NCI-H748 (cell line): ENCODE data around the gene PARVG.

Experiments used
- DNase-seq: peaks from one replicate; lab custom pipeline; 2025; ENCODE audit not compliant: unreplicated experiment; lab: John Stamatoyannopoulos, UW

PARVG gene

GRCh38 chr22:44154436-44154942, 26.2 kb upstream of the PARVG start:
- DNase-seq = no peak

GRCh38 chr22:44155115-44155514, 25.6 kb upstream of the PARVG start:
- DNase-seq = no peak

GRCh38 chr22:44157916-44158618, 22.7 kb upstream of the PARVG start:
- DNase-seq = no peak

GRCh38 chr22:44158816-44159215, 21.9 kb upstream of the PARVG start:
- no peak for DNase-seq

- no peak for DNase-seq
Observed at GRCh38 chr22:44159221-44159620, 21.5 kb upstream of the PARVG start.

- no peak for DNase-seq
Observed at GRCh38 chr22:44159811-44160210, 20.9 kb upstream of the PARVG start.

GRCh38 chr22:44160421-44160820, 20.3 kb upstream of the PARVG start:
- no peak for DNase-seq

- DNase-seq = no peak
Observed at GRCh38 chr22:44161673-44162072, 19.1 kb upstream of the PARVG start.

- DNase-seq = no peak
Observed at GRCh38 chr22:44162960-44163359, 17.8 kb upstream of the PARVG start.

GRCh38 chr22:44163536-44163935, 17.2 kb upstream of the PARVG start:
- no peak for DNase-seq

- no peak for DNase-seq
Observed at GRCh38 chr22:44164031-44164430, 16.7 kb upstream of the PARVG start.

GRCh38 chr22:44165286-44165874, 15.3 kb upstream of the PARVG start:
- DNase-seq = no peak

- no peak for DNase-seq
Observed at GRCh38 chr22:44166498-44167276, 14.0 kb upstream of the PARVG start.

GRCh38 chr22:44167501-44167900, 13.2 kb upstream of the PARVG start:
- no peak for DNase-seq

- no peak for DNase-seq
Observed at GRCh38 chr22:44168206-44168605, 12.5 kb upstream of the PARVG start.

GRCh38 chr22:44170470-44170869, 10.3 kb upstream of the PARVG start:
- DNase-seq = no peak

GRCh38 chr22:44171561-44171960, 9.2 kb upstream of the PARVG start:
- DNase-seq = no peak

- peak; percentile 97 for DNase-seq
Observed at GRCh38 chr22:44172370-44173108, 8.2 kb upstream of the PARVG start.

- peak; percentile 78 for DNase-seq
Observed at GRCh38 chr22:44173154-44173553, 7.6 kb upstream of the PARVG start.

- DNase-seq = no peak
Observed at GRCh38 chr22:44175676-44176075, 5.0 kb upstream of the PARVG start.
